GM19452 (cell line): ENCODE data around the gene LRRC51.

Experiments
- ATAC-seq: cut with Tn5 transposase; IDR thresholded peaks from one replicate; pipeline ENCODE4 v1.9.1; 2021; ENCODE audit not compliant: unreplicated experiment

The LRRC51 gene

GRCh38 chr11:72069787-72070251 lies 10.8 kb upstream of the LRRC51 start:
- no peak for ATAC-seq

- no peak for ATAC-seq
Measured at GRCh38 chr11:72070491-72070890, 10.2 kb upstream of the LRRC51 start.

- no peak for ATAC-seq
Measured at GRCh38 chr11:72072348-72072747, 8.3 kb upstream of the LRRC51 start.

- no peak for ATAC-seq
Measured at GRCh38 chr11:72075109-72075508, 5.5 kb upstream of the LRRC51 start.

- no peak for ATAC-seq
Measured at GRCh38 chr11:72075756-72076155, 4.9 kb upstream of the LRRC51 start.

GRCh38 chr11:72078477-72078876 lies 2.2 kb upstream of the LRRC51 start:
- no peak for ATAC-seq

GRCh38 chr11:72079819-72080325 lies 778 bp upstream of the LRRC51 start:
- no peak for ATAC-seq

- no peak for ATAC-seq
Measured at GRCh38 chr11:72081184-72081644, 564 bp downstream of the LRRC51 start.

- no peak for ATAC-seq
Measured at GRCh38 chr11:72081821-72082453, 1.3 kb downstream of the LRRC51 start.

GRCh38 chr11:72083414-72083813 lies 2.8 kb downstream of the LRRC51 start:
- ATAC-seq: no peak

GRCh38 chr11:72084076-72084475 lies 3.4 kb downstream of the LRRC51 start:
- ATAC-seq: no peak

- no peak for ATAC-seq
Measured at GRCh38 chr11:72084965-72085364, 4.3 kb downstream of the LRRC51 start.

- ATAC-seq: no peak
Measured at GRCh38 chr11:72085621-72086351, 5.1 kb downstream of the LRRC51 start.

- no peak for ATAC-seq
Measured at GRCh38 chr11:72088076-72088808, 7.6 kb downstream of the LRRC51 start.

- ATAC-seq: no peak
Measured at GRCh38 chr11:72091292-72091691, 10.6 kb downstream of the LRRC51 start.

- ATAC-seq: no peak
Measured at GRCh38 chr11:72098741-72099140, 18.1 kb downstream of the LRRC51 start.

GRCh38 chr11:72100009-72100408 lies 19.4 kb downstream of the LRRC51 start:
- no peak for ATAC-seq

GRCh38 chr11:72100462-72100861 lies 19.8 kb downstream of the LRRC51 start:
- ATAC-seq: no peak

GRCh38 chr11:72102162-72102561 lies 21.5 kb downstream of the LRRC51 start:
- ATAC-seq: no peak

GRCh38 chr11:72102631-72102945 lies 21.9 kb downstream of the LRRC51 start:
- peak; percentile 8 for ATAC-seq

- ATAC-seq: peak; percentile 87
Measured at GRCh38 chr11:72102946-72103753, 22.5 kb downstream of the LRRC51 start, which contains the start of gene LAMTOR1. Gene LAMTOR1 (minus strand): TSS chr11:72103297. CDS start chr11:72103224, 73 bp downstream.
